HUES64 (cell line): ENCODE results near the gene KIF12.
"Not testable (repeated sequence)": the region's sequence is repeated elsewhere in the genome, so short reads cannot be mapped to it uniquely, and the experiment has no call there.

ENCODE experiments used
- H3K27ac ChIP-seq: 2 replicates; pipeline ENCODE4 v1.7.0; 2013; ENCODE audit warnings: low read depth, low read length, inconsistent platforms
- H3K27me3 ChIP-seq: 2 replicates; pipeline ENCODE4 v1.6.1; 2013; ENCODE audit warnings: mild to moderate bottlenecking, low read length; ENCODE audit not compliant: insufficient read depth
- H3K36me3 ChIP-seq: 2 replicates; pipeline ENCODE4 v1.6.1; 2013; ENCODE audit warnings: mild to moderate bottlenecking, low read length; ENCODE audit not compliant: insufficient read depth
- H3K4me1 ChIP-seq: 2 replicates; pipeline ENCODE4 v1.6.1; 2013; ENCODE audit warnings: mild to moderate bottlenecking, low read length, moderate library complexity; ENCODE audit not compliant: insufficient read depth
- H3K4me3 ChIP-seq: 2 replicates; pipeline ENCODE4 v1.5.1; 2013; ENCODE audit warnings: mild to moderate bottlenecking, low read length, moderate library complexity
- H3K9ac ChIP-seq: 2 replicates; pipeline ENCODE4 v1.6.1; 2013; ENCODE audit warnings: mild to moderate bottlenecking, low read depth, low read length
- H3K9me3 ChIP-seq: 2 replicates; pipeline ENCODE4 v1.6.1; 2013; ENCODE audit warnings: low read depth, low read length; ENCODE audit not compliant: insufficient read depth
- WGBS: fragments of 150-250, 120-280 bp; methylation state at CpG from one replicate; pipeline ENCODE4 v1.1.7; 2013; ENCODE audit warnings: missing lambda C conversion rate; 5-methylcytosine and 5-hydroxymethylcytosine counted together

The KIF12 gene

GRCh38 chr9:114131808-114132549 lies 32.9 kb upstream of the KIF12 start:
- Histone ChIP-seq H3K9ac (no peak overlapping the region), H3K36me3 (no peaks in the 10 kb centered on the region), H3K27me3 (no peaks in the 10 kb centered on the region; the same call in 1 of the 2 replicates), H3K27ac (no peak overlapping the region), H3K4me1 (0 out of 2 replicates have a peak, but pooled peaks cover 3% of the 10 kb centered on the region), H3K4me3 (no peak overlapping the region), H3K9me3 (no peaks in the 10 kb centered on the region)
- WGBS = 84% methylated on average over 10 of the region's 10 CpGs

- H3K27me3 ChIP-seq = no peaks in the 10 kb centered on the region
- no peaks in the 10 kb centered on the region for H3K9me3 ChIP-seq
- no peaks in the 10 kb centered on the region for H3K36me3 ChIP-seq
- 0 out of 2 replicates have a peak, but pooled peaks cover 3% of the 10 kb centered on the region for H3K4me1 ChIP-seq
- H3K9ac ChIP-seq = no peak overlapping the region
- H3K27ac ChIP-seq = no peak overlapping the region
- 89% methylated on average over 3 of the region's 4 CpGs for WGBS
- no peak overlapping the region for H3K4me3 ChIP-seq
These were observed 31.7 kb upstream of the KIF12 start for GRCh38 chr9:114130624-114131277.

- H3K9ac ChIP-seq = no peak overlapping the region
- 84% methylated on average over 7 of the region's 7 CpGs for WGBS
- no peaks in the 10 kb centered on the region for H3K9me3 ChIP-seq
These were observed 31.0 kb upstream of the KIF12 start for GRCh38 chr9:114130141-114130540.

GRCh38 chr9:114128759-114129158 lies 29.7 kb upstream of the KIF12 start:
- not testable (repeated sequence) for H3K4me1 ChIP-seq

More at GRCh38 chr9:114130141-114130540, 31.0 kb upstream of the KIF12 start:
- 0 out of 2 replicates have a peak, but pooled peaks cover 3% of the 10 kb centered on the region for H3K4me1 ChIP-seq
- H3K27me3 ChIP-seq = no peaks in the 10 kb centered on the region
- H3K36me3 ChIP-seq = no peaks in the 10 kb centered on the region
- H3K4me3 ChIP-seq = no peak overlapping the region
- H3K27ac ChIP-seq = no peak overlapping the region

GRCh38 chr9:114126247-114127060 lies 27.4 kb upstream of the KIF12 start:
- Histone ChIP-seq H3K36me3 (no peaks in the 10 kb centered on the region), H3K27ac (no peak overlapping the region), H3K4me1 (no peaks in the 10 kb centered on the region), H3K9me3 (no peaks in the 10 kb centered on the region), H3K4me3 (no peak overlapping the region), H3K9ac (no peak overlapping the region), H3K27me3 (no peaks in the 10 kb centered on the region)
- WGBS = 89% methylated on average over 13 of the region's 13 CpGs

More at GRCh38 chr9:114128759-114129158, 29.7 kb upstream of the KIF12 start:
- H3K27ac ChIP-seq, H3K4me3 ChIP-seq, H3K27me3 ChIP-seq, H3K9me3 ChIP-seq, H3K36me3 ChIP-seq, H3K9ac ChIP-seq: not testable (repeated sequence)
- WGBS = 84% methylated on average over 3 of the region's 3 CpGs

GRCh38 chr9:114125476-114126013 lies 26.5 kb upstream of the KIF12 start:
- Histone ChIP-seq H3K27me3 (no peaks in the 10 kb centered on the region), H3K9ac (no peak overlapping the region), H3K27ac (no peak overlapping the region), H3K4me1 (no peaks in the 10 kb centered on the region), H3K9me3 (no peaks in the 10 kb centered on the region), H3K4me3 (no peak overlapping the region), H3K36me3 (no peaks in the 10 kb centered on the region)
- 87% methylated on average over 10 of the region's 10 CpGs for WGBS

GRCh38 chr9:114124666-114125475 lies 25.8 kb upstream of the KIF12 start:
- no peaks in the 10 kb centered on the region for H3K36me3 ChIP-seq
- H3K4me3 ChIP-seq = no peak overlapping the region
- 85% methylated on average over 11 of the region's 13 CpGs for WGBS

GRCh38 chr9:114124138-114124537 lies 25.0 kb upstream of the KIF12 start:
- no peaks in the 10 kb centered on the region for H3K4me1 ChIP-seq
- WGBS = 58% methylated on average over 1 of the region's 1 CpG
- H3K9me3 ChIP-seq = no peaks in the 10 kb centered on the region
- H3K27me3 ChIP-seq = no peaks in the 10 kb centered on the region
- H3K36me3 ChIP-seq = no peaks in the 10 kb centered on the region
- H3K27ac ChIP-seq = no peak overlapping the region
- H3K9ac ChIP-seq = no peak overlapping the region
- H3K4me3 ChIP-seq = no peak overlapping the region

More at GRCh38 chr9:114124666-114125475, 25.8 kb upstream of the KIF12 start:
- H3K27ac ChIP-seq = no peak overlapping the region
- H3K27me3 ChIP-seq = no peaks in the 10 kb centered on the region
- no peaks in the 10 kb centered on the region for H3K4me1 ChIP-seq
- H3K9ac ChIP-seq = no peak overlapping the region
- H3K9me3 ChIP-seq = no peaks in the 10 kb centered on the region

- H3K4me1 ChIP-seq = 0 out of 2 replicates have a peak, but pooled peaks cover 2% of the 10 kb centered on the region
- H3K27me3 ChIP-seq = no peaks in the 10 kb centered on the region
- no peak overlapping the region for H3K4me3 ChIP-seq
- no peaks in the 10 kb centered on the region for H3K36me3 ChIP-seq
- H3K9me3 ChIP-seq = no peaks in the 10 kb centered on the region
- no peak overlapping the region for H3K9ac ChIP-seq
- H3K27ac ChIP-seq = no peak overlapping the region
- WGBS = 87% methylated on average over 9 of the region's 9 CpGs
These were observed 24.2 kb upstream of the KIF12 start for GRCh38 chr9:114123031-114123977.
